Common myeloid progenitor, CD34-positive (primary cell): ENCODE measurements around the gene DGCR8.

Experiments
- CTCF ChIA-PET: fragments of 350-600 bp; sonication (Branson Sonifier 250); formaldehyde crosslinking; loops from one replicate; lab custom pipeline; 2021; ENCODE audit warnings: antibody characterized with exemption; lab: Charles Lee
- POLR2A ChIA-PET: fragments of 350-600 bp; sonication (Branson Sonifier 250); formaldehyde crosslinking; loops from one replicate; lab custom pipeline; 2021; ENCODE audit warnings: antibody characterized with exemption; lab: Charles Lee
- DNase-seq, 3 donors: peaks; one replicate each; pipeline versions ENCODE4 v3.0.0 to v3.0.0-alpha.2; 2013
- H3K27ac ChIP-seq, 2 experiments: 1 replicate in 1 of 2; 2 replicates in 1 of 2; pipeline ENCODE4 v1.7.0; 2013; ENCODE audit warnings: inconsistent platforms in 2 of 2, low read length in 2 of 2, mild to moderate bottlenecking in 2 of 2, low read depth in 1 of 2, moderate library complexity in 1 of 2; ENCODE audit not compliant: severe bottlenecking in 2 of 2, insufficient read depth in 1 of 2, poor library complexity in 1 of 2
- H3K27me3 ChIP-seq, 5 experiments: replicated peaks in 2 of 5; 1 replicate in 3 of 5; 2 replicates in 2 of 5; pipeline versions ENCODE4 v1.6.1 to v1.7.0; 2013; ENCODE audit warnings: low read length in 4 of 5, mild to moderate bottlenecking in 2 of 5, moderate library complexity in 2 of 5, inconsistent platforms in 1 of 5; ENCODE audit not compliant: insufficient read depth in 5 of 5, control insufficient read depth in 4 of 5
- H3K36me3 ChIP-seq, 4 experiments: 1 replicate in 2 of 4; 2 replicates in 2 of 4; pipeline versions ENCODE4 v1.6.1 to v1.7.0; 2013; ENCODE audit warnings: low read length in 3 of 4, control low read depth in 1 of 4, mild to moderate bottlenecking in 1 of 4; ENCODE audit not compliant: control insufficient read depth in 4 of 4, insufficient read depth in 4 of 4
- H3K4me1 ChIP-seq, 4 experiments: 1 replicate in 3 of 4; 2 replicates in 1 of 4; pipeline versions ENCODE4 v1.6.1 to v1.7.1; 2013; ENCODE audit warnings: low read length in 3 of 4, mild to moderate bottlenecking in 3 of 4, control low read depth in 1 of 4, inconsistent platforms in 1 of 4, moderate library complexity in 1 of 4; ENCODE audit not compliant: control insufficient read depth in 4 of 4, insufficient read depth in 4 of 4; ENCODE audit errors: control extremely low read depth in 1 of 4
- H3K4me3 ChIP-seq, 7 experiments: 1 replicate in 4 of 7; 2 replicates in 3 of 7; pipeline versions ENCODE4 v1.5.1 to v1.7.0; 2013; ENCODE audit warnings: mild to moderate bottlenecking in 7 of 7, low read length in 6 of 7, moderate library complexity in 6 of 7, inconsistent platforms in 2 of 7, low read depth in 2 of 7, control low read depth in 1 of 7; ENCODE audit not compliant: insufficient read depth in 4 of 7, control insufficient read depth in 1 of 7; ENCODE audit errors: extremely low read depth in 1 of 7
- H3K9me3 ChIP-seq, 5 experiments: 1 replicate in 4 of 5; 2 replicates in 1 of 5; pipeline versions ENCODE4 v1.6.1 to v1.7.1; 2013; ENCODE audit warnings: low read length in 4 of 5, mild to moderate bottlenecking in 2 of 5, inconsistent platforms in 1 of 5, low read depth in 1 of 5, moderate library complexity in 1 of 5; ENCODE audit not compliant: control insufficient read depth in 4 of 5, insufficient read depth in 2 of 5; ENCODE audit errors: control extremely low read depth in 1 of 5
- WGBS: methylation state at CpG from one replicate; pipeline ENCODE4 v1.1.5; 2013; ENCODE audit not compliant: insufficient coverage; 5-methylcytosine and 5-hydroxymethylcytosine counted together

The DGCR8 gene

DNA sequence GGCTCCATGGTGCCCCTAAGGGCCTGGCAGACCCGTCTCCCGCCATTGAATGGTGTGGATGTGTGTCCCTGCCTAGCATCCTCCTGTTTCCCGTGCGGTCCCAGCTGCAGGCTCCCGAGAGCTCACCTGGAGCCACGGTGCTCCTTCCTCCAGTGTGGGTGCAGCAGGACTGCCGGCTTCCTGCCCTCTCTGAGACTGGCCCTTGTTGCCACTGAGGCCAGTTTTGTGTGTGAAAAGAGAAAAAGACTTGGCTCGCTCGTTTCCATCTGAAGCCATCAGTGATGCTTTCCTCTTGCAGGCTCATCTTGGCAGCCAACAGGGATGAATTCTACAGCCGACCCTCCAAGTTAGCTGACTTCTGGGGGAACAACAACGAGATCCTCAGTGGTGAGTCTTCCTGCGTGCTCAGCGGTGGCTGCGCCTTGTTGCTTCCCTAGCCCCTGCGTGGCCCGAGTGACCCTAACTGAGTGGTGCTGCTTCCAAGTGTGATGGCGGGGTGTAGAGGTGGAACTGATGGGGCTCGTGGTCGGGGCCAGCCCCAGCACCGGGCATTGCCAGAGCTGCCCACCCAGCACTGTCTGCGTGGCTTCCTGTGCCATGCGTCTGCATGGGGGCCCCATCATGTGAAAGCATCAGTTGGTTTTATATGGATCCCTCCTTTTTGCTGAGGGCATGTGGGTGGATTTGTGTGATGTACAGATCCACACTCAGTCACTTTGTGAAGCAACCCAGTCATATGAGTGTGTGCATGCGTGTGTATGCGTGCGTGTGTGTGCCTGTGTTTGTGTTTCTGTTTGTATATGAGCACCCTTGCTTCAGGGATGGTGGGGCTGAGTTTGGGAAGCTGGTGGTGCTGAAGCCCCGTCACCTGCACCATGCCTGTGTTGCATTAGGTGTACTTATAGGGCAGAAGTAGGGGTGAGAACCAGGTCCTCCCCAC is 36.7 kb upstream of the DGCR8 start:
- Histone ChIP-seq H3K36me3 (peaks cover 6 to 55% (median 40%) of the 10 kb centered on the region in 4 experiments), H3K4me3 (no peak overlapping the region)
- WGBS: over 99% methylated on average over 18 of the region's 26 CpGs

DNA sequence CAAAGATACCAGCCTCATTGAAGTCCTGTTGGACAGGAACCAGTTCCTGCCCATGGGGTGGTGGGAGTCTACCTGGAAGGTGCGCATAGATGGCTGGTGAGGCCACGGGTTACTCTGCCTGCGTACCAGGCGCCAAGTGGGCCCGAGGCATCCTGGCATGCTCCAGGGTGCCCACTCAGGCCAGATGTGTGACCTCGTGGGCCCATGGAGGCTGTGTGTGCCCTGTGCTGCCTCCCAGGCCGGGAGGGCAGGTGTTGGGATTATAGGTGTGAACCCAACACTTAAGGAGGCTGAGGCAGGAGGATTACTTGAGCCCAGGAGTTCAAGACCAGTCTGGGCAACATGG is 36.1 kb upstream of the DGCR8 start:
- POLR2A ChIA-PET: no interaction called here
- no peaks in the 10 kb centered on the region for H3K4me1 ChIP-seq
- no peak overlapping the region for H3K4me3 ChIP-seq
- peaks cover 0 to 13% (median 9%) of the 10 kb centered on the region in 5 experiments for H3K9me3 ChIP-seq
- DNase-seq: no peak
- no peak overlapping the region for H3K27ac ChIP-seq
- H3K36me3 ChIP-seq: peaks cover 7 to 56% (median 37%) of the 10 kb centered on the region in 4 experiments
- 93% methylated on average over 7 of the region's 7 CpGs for WGBS
- CTCF ChIA-PET: interaction anchor here (1.1 kb wide), 1 partner anchor 16 kb away, joined by 4 read pairs; no protein-coding TSS in a partner anchor
- no peaks in the 10 kb centered on the region for H3K27me3 ChIP-seq

More for the DNA sequence above, 36.7 kb upstream of the DGCR8 start:
- no peak for DNase-seq
- peaks cover 0 to 9% (median 8%) of the 10 kb centered on the region in 5 experiments for H3K9me3 ChIP-seq
- H3K27ac ChIP-seq: no peak overlapping the region
- H3K4me1 ChIP-seq: no peaks in the 10 kb centered on the region
- ChIA-PET POLR2A (no interaction called here), CTCF (interaction anchor here (1.0 to 1.1 kb wide), 2 partner anchors 17 to 86 kb away, joined by 3 to 4 read pairs; no protein-coding TSS in a partner anchor)
- no peaks in the 10 kb centered on the region for H3K27me3 ChIP-seq

DNA sequence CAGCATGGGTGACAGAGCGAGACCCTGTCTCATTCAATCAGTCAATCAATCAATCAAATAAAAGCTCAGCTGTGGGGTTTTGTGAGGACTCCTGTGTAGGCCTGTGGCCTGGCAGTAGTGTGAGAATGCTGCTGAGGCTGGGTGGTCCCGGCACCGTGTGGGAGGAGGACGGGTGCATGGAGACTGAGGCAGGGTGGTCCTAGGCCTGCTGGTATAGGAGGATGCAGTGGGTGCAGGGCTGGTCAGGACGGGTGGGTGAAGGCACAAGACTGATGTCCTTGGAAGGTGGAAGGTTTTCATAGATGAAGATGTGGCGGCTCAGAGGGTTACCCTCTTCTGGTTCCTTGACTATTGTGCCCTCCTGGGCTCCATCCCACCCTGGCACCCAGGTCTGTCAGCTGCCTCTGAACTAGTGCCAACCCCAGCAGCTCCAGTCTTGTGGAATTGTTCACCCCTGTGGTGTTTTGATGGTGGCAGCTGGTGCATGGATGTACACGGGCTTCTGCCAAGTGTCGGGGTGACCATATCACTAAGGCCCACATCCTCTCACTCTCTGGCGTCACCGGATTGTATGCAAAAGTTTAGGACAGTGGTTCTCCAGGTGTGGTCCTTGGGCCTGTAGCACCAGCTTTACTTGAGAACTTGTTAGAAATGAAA is 35.4 kb upstream of the DGCR8 start:
- no peak for DNase-seq
- Histone ChIP-seq H3K27ac (no peak overlapping the region), H3K4me1 (no peaks in the 10 kb centered on the region), H3K36me3 (peaks cover 7 to 55% (median 35%) of the 10 kb centered on the region in 4 experiments), H3K27me3 (no peaks in the 10 kb centered on the region), H3K9me3 (peaks cover 0 to 15% (median 9%) of the 10 kb centered on the region in 5 experiments), H3K4me3 (no peak overlapping the region)
- WGBS: 98% methylated on average over 8 of the region's 10 CpGs
- ChIA-PET CTCF (interaction anchor here (1.1 to 1.2 kb wide), 2 partner anchors 16 to 18 kb away, joined by 3 to 5 read pairs; no protein-coding TSS in a partner anchor), POLR2A (no interaction called here)

DNA sequence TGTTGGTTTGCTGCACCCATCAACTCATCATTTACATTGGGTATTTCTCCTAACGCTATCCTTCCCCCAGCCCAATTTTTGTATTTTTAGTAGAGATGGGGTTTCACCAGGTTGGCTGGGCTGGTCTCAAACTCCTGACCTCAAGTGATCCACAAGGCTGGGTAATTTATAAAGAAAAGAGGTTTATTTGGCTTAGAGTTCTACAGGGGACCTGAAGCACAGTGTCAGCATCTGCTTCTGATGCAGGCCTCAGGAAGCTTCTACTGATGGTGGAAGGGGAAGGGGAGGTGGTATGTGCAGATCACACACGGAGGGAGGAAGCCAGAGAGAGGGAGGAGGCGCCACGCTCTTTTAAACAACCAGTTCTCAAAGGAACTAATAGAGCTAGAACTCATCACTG is 33.3 kb upstream of the DGCR8 start:
- CTCF ChIA-PET: no interaction called here
- Histone ChIP-seq H3K4me1 (no peaks in the 10 kb centered on the region), H3K36me3 (peaks cover 3 to 45% (median 26%) of the 10 kb centered on the region in 4 experiments), H3K27ac (no peak overlapping the region), H3K9me3 (peaks cover 0 to 15% (median 9%) of the 10 kb centered on the region in 5 experiments), H3K27me3 (no peaks in the 10 kb centered on the region), H3K4me3 (no peak overlapping the region)
- POLR2A ChIA-PET: no interaction called here
- WGBS: 60% methylated on average over 1 of the region's 4 CpGs
- DNase-seq: no peak

DNA sequence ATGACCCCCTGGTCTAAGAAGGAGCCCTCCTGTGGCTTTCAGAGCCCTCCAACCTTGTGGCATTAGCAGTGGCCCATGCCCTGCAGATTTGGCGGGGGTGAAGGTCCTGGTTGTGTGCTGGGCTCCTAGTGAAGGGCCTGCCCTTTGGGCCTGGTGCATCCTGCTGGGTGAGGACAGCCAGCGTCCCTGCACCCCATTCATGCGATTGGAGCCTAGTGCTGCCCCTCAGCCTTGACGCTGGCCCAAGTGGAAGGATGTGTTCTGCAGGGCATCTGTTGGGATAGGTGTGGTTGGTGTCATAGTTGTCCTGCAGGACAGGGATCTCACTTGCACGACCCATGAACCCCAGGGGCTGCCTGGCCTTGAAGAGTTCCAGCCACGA is 28.1 kb upstream of the DGCR8 start:
- DNase-seq: no peak

DNA sequence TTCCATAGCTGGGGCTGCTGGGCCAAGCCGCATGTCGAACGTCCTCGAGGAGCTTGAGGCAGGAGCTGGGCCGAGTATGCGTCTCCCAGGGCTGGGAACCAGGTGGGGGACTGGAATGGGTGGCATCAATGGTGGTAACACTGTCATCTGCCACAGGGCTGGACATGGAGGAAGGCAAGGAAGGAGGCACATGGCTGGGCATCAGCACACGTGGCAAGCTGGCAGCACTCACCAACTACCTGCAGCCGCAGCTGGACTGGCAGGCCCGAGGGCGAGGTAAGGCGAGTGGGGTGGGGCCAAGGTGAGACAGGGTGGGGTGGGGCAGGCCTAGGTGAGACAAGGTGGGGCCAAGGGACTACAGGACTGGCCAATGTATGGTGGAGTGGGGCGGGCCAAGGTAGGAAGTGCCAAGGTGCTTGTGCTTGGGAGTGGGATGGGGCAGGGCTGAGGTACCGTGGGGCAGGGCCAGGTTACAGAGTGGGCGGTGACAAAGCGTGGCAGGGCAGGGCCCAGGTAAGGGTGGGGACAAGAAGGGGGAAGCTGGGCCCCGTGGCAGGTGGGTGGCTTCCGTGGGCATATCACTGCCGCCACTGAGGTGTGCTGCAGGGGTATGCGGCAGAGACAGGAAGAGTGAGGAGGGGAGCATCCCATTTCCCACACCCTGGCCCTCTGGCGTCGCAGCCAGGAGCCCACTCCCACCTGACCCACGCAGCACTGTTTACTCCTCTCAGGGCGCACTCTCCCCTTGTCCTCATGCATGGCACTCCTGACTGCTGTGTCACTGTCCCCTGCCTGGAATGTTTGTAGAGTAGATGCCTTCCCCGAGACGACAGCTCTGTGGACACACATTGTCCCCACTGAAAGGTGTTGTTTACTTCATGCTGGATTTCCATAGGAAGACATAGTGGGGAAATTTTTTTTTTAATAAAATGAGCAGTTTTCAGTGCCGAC is 27.5 kb upstream of the DGCR8 start:
- CTCF ChIA-PET: no interaction called here

More for the DNA sequence above, 28.1 kb upstream of the DGCR8 start:
- H3K4me3 ChIP-seq: no peak overlapping the region
- POLR2A ChIA-PET: no interaction called here
- H3K27me3 ChIP-seq: no peaks in the 10 kb centered on the region
- CTCF ChIA-PET: no interaction called here
- H3K9me3 ChIP-seq: peaks cover 0 to 15% (median 9%) of the 10 kb centered on the region in 5 experiments
- WGBS: 100% methylated on average over 3 of the region's 6 CpGs
- no peak overlapping the region for H3K27ac ChIP-seq
- H3K36me3 ChIP-seq: peaks cover 5 to 66% (median 40%) of the 10 kb centered on the region in 4 experiments
- H3K4me1 ChIP-seq: no peaks in the 10 kb centered on the region

More for the DNA sequence above, 27.5 kb upstream of the DGCR8 start:
- 97% methylated on average over 20 of the region's 26 CpGs for WGBS
- DNase-seq: no peak
- no peaks in the 10 kb centered on the region for H3K27me3 ChIP-seq
- peaks cover 5 to 68% (median 42%) of the 10 kb centered on the region in 4 experiments for H3K36me3 ChIP-seq
- H3K27ac ChIP-seq: no peak overlapping the region
- POLR2A ChIA-PET: interaction anchor here (0.6 kb wide), 1 partner anchor 521 kb away, joined by 4 read pairs; no protein-coding TSS in a partner anchor
- no peak overlapping the region for H3K4me3 ChIP-seq
- H3K4me1 ChIP-seq: no peaks in the 10 kb centered on the region
- peaks cover 0 to 13% (median 4%) of the 10 kb centered on the region in 5 experiments for H3K9me3 ChIP-seq
